Retina (tissue), 1 donor: ENCODE measurements around the gene CDH11.

Experiments
- DNase-seq: peaks from one replicate; pipeline ENCODE4 v3.0.0-alpha.2; 2016

CDH11 gene

GRCh38 chr16:64977206-64977920 lies 144.5 kb downstream of the CDH11 start:
- no peak for DNase-seq

- no peak for DNase-seq
Measured at GRCh38 chr16:64975821-64976220, 146.0 kb downstream of the CDH11 start.

DNA sequence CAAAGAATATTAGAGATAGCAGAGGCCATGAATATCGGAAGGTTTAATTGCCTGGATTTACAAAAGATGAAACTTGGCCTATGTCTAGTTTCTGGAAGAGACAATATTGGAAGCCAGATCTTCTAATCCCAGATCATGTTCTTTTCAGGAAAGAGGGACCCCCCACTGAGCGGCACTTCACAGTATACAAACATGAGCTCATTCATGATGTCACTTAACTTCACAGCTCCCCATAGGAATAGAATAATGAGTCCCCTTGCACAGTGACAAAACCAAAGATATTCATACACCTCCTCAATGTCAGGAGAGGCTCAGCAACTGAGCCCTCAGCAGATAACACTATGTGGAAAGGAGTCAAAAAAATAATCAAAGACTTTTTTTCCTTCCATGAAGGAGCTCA lies 147.5 kb downstream of the CDH11 start:
- no peak for DNase-seq

DNA sequence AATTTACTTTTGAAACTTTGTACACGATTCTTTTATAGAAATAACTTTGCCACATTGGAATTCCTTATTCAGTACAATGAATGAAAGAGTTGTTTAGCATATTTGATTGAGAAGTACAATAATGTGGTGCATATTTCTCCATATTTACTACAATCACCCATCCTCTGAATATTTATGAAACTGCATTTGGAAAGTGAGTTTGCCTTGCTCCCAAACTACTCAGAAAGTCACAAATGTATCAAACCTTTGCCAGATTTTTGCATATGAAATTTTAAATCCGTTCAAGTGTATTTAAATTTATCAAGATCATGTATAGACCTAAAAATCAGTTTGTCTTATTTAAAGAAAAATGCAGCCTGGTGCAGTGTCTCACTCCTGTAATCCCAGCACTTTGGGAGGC lies 148.7 kb downstream of the CDH11 start:
- no peak for DNase-seq

- no peak for DNase-seq
Measured at GRCh38 chr16:64971171-64971570, 150.7 kb downstream of the CDH11 start.

DNA sequence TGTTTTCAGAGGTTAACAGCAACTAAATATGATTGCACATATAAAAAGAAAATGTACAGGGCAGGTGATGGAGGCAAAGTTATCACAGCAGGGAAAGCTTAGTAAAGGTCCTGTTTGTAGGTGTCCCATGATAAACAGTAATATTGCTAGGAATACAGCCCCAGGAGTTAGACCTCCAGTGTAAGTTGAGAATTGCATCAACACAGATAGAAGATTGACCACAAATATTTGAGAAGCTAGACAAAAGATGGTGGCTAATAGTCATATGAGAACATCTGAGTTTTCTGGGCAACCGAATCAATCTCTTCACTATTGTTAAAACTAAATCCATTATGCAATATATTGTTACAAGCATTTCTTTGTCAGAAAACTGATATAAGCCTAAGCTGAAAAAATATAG lies 152.6 kb downstream of the CDH11 start:
- DNase-seq, result no peak

DNA sequence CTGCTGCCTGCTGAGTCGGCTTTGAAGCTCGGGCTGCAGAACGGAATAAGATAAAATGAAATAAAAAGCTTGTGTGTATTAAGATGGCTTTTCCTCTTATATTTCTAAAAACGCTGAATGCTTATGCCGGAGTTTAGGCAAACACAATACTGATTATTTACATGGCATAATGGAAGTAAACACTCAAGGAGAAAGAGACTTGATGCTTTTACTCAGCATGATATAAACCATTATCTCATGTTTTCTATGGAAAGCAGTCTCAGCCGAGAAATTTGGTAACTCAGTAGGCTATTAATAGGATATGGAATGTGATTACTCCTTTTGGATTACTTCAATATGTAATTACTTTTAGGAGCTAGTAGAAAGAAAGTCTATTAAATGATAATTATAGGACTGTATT lies 153.3 kb downstream of the CDH11 start:
- DNase-seq, result no peak

DNA sequence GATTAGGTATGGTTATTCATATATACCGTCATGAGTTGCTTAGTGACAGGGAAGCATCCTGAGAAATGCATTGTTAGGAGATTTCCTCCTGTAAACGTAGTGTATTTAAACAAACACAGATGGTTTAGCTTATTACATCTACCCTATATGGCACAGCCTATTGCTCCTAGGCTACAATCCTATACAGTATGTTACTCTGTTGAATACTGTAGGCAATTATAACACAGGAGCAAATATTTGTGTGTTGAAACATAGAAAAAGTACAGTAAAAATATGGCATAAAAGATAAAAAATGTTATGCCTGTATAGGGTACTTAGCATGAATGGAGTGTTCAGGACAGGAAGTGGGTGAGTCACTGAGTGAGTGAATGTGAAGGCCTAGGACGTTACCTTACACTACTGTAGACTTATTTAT lies 157.7 kb downstream of the CDH11 start:
- DNase-seq, result no peak

GRCh38 chr16:64962786-64963185 lies 159.1 kb downstream of the CDH11 start:
- DNase-seq, result no peak

- no peak for DNase-seq
Measured at GRCh38 chr16:64957246-64957645, 164.6 kb downstream of the CDH11 start.

DNA sequence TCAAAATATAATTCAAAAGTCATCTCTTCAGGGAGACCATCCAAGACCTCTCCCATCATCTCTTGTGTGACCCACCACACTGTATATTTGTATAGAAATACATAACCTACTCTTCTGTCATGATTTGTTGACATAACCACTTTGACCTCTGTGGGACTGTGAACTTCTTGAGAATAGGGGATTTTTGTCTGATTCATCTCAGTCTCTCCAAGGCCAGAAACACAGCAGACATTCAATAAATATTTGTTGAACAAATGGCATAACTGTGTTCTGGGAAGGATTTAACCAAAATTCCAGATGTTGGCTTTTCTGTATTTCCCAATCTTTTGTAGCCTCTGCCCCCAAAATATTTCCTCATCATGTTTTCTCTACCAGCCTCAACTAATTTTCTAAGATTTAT lies 169.7 kb downstream of the CDH11 start:
- DNase-seq, result no peak

DNA sequence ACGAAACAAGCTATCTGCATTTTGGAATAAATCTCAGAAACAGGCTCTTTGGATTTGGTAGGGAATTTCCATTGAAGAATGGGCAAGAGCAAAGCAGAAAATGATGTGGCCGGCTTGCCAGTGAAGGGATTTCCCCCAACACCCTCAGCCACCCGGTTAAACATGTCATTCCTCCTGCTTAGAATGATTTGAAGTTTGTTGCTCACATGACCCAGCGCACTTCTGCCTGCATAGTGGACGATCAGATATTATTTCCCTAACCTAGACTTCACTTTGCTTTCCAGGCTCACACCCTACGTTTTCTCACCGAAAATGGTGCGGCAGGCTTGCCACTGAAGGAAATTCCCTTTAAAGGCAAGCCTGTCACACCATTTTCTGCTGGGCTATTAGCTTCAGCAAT lies 170.7 kb downstream of the CDH11 start:
- DNase-seq, result no peak

DNA sequence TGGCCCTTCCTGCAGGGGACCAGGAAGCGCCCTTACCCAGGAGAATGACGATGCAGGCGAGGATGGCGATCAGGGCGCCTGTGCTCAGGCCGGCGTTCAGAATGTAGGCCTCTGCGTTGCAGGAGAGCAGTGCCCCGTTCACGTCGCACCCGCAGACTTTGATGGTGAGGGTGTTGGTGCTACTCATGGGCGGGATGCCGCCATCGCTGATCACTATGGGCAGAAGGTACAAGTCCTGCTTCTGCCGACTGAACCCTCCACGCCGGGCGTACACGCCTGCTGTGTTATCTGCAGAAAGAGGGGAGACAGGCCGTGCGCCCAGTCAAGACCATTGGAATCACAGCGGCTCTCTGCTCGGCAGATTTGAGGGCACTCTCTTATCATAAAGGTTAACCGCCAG lies 171.1 kb downstream of the CDH11 start:
- DNase-seq, result no peak

GRCh38 chr16:64950262-64950661 lies 171.6 kb downstream of the CDH11 start:
- no peak for DNase-seq

- no peak for DNase-seq
Measured at GRCh38 chr16:64948056-64948455, 173.8 kb downstream of the CDH11 start.

- no peak for DNase-seq
Measured at GRCh38 chr16:64947651-64948050, 174.2 kb downstream of the CDH11 start.

- DNase-seq, result peak; percentile 51
Measured at GRCh38 chr16:64933885-64934284, 188.0 kb downstream of the CDH11 start.

DNA sequence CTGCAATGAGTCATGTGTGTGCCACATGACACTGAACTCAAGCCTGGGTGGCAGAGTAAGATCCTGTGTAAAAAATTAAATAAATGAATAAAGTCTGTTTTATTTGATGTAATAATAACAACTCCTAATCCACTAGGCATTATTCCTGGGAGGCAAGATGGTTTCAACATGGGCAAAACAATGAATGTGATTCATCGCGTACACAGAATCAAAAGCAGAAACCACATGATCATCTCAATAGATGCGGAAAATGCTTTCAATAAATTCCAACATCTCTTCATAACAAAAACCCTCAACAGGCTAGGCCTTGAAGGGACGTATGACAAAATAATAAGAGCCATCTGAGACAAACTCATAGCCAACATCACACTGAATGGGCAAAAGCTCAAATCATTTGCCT lies 195.4 kb downstream of the CDH11 start:
- DNase-seq, result no peak

GRCh38 chr16:64925166-64925565 lies 196.7 kb downstream of the CDH11 start:
- no peak for DNase-seq

- no peak for DNase-seq
Measured at GRCh38 chr16:64924086-64924485, 197.8 kb downstream of the CDH11 start.

DNA sequence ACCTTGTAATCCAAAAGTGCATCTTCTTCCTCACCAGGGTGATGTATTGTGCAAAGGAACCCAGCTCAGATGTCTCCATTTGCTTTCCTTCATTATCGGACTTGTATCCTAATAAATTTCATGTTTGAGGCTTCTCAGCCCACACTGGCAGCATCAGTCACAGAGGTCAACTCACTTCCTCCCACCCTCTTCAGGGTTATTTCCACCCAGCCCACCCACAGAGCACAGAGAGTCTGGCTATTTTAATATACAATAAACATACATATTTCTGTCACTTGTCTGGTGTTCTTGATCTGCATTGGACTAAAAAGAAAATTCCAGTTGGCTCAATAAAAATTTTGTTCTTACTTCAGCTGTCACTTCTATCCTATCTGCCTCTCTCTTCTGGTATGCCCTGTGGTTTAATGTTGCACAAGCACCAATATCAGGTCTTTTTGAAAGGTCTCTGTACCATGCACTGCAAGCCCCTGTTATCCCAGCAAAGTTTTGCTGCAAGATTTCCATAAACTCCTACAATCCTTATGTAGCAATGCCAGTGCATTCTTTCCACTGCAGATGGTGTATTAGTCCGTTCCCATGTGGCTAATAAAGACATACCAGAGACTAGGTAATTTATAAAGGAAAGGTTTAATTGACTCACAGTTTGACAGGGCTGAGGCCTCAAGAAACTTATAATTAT lies 201.8 kb downstream of the CDH11 start:
- no peak for DNase-seq

DNA sequence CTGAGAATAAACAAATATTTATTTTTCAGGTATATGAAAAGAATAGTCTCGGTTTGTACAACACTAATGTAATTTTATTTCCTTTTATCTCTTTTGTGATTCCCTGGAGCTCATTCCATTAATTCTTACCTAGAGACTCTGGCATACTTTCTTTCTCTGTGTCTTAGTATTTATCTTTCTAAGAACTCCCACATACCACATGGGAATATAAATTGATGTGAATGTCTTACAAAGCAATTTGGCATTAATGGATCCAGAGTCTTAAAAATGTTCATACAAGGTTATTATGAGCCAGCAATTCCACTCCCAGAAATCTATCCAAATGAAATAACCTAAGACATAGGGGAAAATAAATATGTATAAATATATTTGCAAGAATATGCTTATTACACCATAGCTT lies 202.7 kb downstream of the CDH11 start:
- DNase-seq, result no peak

- DNase-seq, result no peak
Measured at GRCh38 chr16:64916051-64916450, 205.8 kb downstream of the CDH11 start.

GRCh38 chr16:64910356-64910755 lies 211.5 kb downstream of the CDH11 start:
- peak; percentile 21 for DNase-seq

GRCh38 chr16:64907844-64908243 lies 214.0 kb downstream of the CDH11 start:
- DNase-seq, result peak; percentile 39
